ENCODE data around the gene INPP5D.
"Not testable (repeated sequence)": the region's sequence is repeated elsewhere in the genome, so short reads cannot be mapped to it uniquely, and the experiment has no call there.

DNA sequence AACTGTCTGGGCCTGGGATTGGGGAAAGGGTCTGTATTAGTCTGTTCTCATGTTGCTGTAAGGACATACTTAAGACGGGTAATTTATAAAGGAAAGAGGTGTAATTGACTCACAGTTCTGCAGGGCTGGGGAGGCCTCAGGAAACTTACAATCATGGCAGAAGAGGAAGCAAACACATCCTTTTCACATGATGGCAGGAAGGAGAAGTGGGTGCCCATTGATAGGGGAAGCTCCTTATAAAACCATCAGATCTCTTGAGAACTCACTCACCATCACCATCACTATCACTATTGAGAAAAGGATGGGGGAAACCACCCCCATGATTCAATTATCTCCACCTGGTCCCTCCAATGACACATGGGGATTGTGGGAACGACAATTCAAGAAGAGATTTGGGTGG is 130.9 kb downstream of the INPP5D start:
- TF ChIP-seq EZH2phosphoT487 (conservative IDR thresholded peaks at IDR 0.05; ENCODE audit: low read length): not testable (repeated sequence)
- TF ChIP-seq, protein P1, sequence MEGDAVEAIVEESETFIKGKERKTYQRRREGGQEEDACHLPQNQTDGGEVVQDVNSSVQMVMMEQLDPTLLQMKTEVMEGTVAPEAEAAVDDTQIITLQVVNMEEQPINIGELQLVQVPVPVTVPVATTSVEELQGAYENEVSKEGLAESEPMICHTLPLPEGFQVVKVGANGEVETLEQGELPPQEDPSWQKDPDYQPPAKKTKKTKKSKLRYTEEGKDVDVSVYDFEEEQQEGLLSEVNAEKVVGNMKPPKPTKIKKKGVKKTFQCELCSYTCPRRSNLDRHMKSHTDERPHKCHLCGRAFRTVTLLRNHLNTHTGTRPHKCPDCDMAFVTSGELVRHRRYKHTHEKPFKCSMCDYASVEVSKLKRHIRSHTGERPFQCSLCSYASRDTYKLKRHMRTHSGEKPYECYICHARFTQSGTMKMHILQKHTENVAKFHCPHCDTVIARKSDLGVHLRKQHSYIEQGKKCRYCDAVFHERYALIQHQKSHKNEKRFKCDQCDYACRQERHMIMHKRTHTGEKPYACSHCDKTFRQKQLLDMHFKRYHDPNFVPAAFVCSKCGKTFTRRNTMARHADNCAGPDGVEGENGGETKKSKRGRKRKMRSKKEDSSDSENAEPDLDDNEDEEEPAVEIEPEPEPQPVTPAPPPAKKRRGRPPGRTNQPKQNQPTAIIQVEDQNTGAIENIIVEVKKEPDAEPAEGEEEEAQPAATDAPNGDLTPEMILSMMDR (IDR thresholded peaks at IDR 0.05; ENCODE audit: insufficient read depth, low read length, poor library complexity, severe bottlenecking): not testable (repeated sequence)

Data from SU-DHL-6 (cell line).